Stimulated activated CD8-positive, alpha-beta memory T cell treated with anti-CD3 and anti-CD28 coated beads, Interleukin-2, amount 100 ng/mL, for 1 hour (primary cell): Measurements from ENCODE around the gene GBE1.
"Not testable (repeated sequence)": the region's sequence is repeated elsewhere in the genome, so short reads cannot be mapped to it uniquely, and the experiment has no call there.

Experiments
- DNase-seq, 2 donors: peaks; one replicate each; pipeline ENCODE4 v3.0.0-alpha.2; 2020; ENCODE audit warnings: low read depth in 2 of 2

GBE1 gene

DNA sequence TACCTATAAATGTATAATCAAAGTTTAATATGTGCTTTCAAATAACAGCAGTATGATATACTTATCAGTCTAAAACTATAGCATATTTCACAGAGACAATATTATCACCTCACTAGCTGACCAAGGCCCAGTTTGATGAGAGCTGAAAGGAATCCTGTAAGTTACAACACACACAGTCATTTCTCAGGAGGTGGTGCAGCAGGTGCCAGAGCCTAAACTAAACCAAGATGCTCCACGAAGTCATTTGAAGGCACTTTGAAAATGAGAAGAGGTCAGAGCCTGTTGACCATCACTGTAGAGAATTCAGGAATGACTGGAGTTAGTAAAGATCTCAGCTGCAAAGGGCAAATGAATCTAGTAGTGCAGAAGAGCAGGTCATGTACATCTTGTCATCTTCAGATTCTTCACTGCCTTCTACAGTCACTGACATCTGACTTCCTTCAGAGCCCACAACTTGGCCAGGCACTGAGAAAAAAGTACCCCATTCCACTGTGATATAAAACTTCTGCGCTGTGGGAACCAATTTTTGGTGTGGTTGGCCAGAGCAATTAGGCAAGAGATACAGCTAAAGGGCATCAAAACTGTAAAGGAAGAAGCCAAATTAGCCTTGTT is 7.9 kb downstream of the GBE1 start:
- DNase-seq, result no peak

DNA sequence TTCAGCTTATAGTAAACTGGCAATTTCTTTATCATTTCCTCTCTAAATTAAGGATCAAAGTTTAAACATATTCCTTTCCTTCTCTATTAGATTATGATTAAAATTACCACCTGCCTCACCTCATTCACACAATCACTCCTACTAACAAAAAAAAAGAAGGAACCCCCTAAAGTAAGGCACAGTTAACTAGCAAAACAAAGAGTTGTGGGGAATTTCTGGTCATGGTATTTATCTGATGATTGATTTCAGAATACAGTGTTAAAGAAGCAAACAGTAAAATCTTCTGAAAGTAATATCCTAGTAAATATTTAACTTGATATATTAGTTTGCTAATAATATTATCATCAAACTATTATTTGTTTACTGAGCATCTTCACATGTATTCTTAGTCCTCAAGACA is 8.8 kb downstream of the GBE1 start:
- no peak for DNase-seq

DNA sequence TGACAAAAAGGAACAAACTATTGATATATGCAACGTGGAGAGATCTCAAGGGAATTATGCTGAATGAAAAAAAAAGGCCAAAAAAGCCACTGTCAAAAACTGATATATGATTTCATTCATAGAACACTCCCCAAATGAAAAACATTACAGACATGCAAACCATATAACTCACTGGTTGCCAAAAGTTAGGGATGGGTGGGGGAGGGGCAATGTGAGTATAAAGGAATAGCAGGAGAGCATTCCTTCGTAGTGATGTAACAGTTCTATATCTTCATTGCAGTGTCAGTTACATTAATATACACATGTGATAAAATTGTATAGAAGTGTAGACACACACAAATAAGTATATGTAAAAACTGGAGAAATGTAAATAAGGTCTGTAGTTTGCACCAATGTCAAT is 12.2 kb downstream of the GBE1 start:
- DNase-seq, result no peak

DNA sequence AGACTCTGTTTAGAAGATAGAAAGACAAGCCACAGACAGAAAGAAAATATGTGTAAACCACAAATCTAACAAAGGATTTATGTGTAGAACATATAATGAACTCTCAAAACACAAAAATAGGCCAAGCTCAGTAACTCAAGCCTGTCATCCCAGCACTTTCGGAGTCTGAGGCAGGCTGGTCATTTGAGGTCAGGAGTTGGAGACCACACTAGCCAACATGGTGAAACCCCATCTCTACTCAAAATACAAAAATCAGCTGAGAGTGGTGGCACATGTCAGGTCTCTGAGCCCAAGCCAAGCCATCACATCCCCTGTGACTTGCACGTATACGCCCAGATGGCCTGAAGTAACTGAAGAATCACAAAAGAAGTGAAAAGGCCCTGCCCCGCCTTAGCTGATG is 14.2 kb downstream of the GBE1 start:
- DNase-seq, result not testable (repeated sequence)

DNA sequence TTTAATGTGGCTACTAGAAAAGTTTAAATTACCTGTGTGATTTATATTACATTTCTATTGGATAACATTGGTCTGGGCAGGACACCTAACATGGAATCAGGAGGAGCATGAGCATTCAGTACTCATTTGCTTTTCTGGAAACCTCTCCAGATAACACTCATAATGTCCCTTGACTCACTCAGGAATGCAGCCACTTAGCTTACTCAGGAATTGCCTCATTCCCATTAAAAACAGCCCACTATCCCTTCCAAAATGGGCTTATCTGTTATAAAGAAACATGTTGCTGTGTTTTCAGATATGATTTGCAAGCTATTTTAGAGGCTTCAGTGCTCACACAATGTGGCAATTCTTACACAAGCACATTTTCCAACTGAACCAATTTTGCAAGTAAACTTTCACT is 17.1 kb downstream of the GBE1 start:
- DNase-seq, result no peak

DNA sequence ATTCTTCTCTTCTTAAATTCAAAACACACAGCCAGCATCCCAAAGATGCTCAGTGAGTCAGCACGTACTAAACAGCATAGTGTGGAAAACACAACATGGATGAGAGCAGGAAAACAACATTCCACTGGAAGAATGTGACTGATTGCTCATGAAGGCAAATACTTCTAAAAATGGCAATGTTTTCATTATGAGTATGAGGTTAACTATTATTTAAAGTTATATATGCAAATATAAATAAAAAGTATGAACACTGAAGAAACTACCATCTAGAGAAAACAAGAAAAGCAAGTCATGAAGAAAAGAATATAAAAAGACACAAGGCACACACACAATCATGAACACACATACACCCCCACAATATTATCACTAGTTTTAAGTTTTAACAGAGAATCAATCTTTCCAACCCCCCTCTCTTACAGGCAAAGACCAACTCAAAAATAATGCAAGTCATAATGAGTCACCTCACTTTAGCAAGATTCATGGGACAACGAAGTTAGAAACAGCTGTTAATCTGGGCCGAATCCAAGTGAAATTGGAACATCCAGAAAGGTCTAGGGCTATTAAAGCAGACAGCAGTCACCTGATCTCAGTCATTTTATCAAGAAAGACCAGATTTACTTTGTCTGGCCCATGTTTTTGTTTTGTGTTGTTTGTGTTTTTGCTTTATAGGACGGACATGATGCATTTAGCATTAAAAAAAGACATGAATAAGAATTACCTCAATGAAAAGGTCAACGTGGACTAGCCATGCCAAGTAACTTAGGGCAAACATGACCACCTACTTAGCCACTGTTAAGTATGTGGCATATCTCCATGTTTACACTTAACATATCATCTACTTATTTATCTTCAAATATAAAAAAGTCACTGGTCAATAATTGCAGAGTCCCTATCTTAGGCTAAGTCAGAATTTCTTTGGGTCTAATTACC is 18.1 kb downstream of the GBE1 start:
- no peak for DNase-seq

DNA sequence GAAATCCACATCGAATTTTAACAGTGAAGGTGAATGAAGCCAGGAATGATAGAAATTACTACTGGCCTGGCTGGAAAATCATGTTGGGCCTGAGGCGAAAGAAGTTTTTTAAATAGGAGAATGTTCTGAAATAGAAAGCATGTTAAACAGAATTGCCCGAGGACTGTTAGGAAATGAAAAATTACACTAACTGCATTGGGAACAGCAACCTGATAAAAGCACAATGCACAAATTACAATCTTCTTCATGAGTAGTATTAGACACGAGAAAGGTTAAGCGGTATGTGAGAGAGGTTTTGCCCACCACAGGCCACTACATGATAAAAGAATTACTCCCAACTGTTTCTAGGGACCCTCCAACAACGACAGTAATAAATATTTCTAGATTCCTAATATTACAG is 18.9 kb downstream of the GBE1 start:
- no peak for DNase-seq

DNA sequence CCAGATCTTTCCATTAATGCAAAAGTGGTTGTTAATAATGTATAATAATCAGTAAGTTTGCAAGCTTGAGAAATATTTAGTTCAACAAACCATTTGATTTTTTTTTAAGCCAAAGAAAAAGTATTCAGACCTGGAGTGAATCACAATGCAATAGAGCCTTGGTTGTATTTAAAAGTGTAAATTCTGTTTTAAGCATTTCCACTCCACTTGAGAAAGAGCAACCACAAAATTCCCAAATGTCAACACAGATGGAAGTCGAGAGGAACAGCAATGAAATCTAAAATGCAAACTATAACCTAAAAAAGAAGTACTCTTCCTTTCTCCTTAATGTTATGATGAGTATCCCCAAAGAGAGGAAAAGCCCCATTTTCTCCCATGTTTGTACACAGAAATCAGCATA is 20.2 kb downstream of the GBE1 start:
- DNase-seq, result no peak

DNA sequence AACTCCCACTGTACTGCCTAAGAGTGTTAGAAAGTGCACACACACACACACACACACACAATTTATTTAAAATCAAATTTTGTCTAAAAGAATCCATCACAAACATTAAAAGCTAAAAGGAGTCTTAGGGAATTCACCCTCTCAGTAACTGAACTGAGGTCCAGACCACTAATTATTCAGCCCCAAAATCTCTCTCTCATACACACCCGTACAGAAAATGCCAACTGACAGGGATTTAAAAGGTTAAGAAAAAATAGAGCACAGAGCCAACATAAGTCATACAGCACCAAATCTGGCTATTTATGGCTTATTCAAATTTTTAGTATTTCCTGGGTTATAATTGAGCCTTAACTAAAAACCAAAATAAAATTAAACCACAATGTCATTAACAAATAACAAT is 20.7 kb downstream of the GBE1 start:
- no peak for DNase-seq

DNA sequence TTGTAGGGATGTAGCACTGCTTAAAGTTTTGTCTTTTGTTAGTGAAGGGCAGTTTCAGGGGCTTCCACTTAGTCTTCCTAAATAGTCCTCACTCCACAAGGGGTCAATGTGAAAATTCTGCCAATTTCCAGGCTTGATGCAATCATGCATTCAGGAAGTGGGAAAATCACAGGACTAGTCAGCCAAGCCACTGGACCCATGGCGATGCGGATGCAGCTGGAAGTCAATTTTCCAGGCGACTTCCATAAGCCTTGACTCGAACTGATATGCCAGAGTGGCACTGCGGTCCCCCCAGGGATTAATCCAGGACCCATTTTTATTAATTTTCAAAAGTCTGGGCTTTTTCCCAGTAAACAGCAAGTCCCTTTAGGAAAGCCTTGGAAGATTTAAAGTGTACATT is 26.1 kb downstream of the GBE1 start:
- no peak for DNase-seq

DNA sequence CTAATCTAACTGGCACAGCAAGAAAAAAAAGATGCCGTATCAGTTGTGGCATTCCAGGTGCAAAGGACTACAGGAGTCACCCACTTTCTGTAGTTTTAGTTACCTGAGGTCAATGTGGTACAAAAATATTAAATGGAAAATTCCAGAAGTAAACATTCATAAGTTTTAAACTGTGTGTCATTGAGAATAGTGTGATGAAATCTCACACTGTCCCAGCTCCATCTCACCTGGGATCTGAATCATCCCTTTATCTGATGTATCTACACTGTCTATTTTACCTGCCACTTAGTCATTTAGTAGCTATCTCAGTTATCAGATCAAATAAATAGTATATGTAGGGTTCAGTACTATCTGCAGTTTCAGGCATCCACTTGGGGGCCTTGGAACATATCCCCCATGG is 26.7 kb downstream of the GBE1 start:
- no peak for DNase-seq

DNA sequence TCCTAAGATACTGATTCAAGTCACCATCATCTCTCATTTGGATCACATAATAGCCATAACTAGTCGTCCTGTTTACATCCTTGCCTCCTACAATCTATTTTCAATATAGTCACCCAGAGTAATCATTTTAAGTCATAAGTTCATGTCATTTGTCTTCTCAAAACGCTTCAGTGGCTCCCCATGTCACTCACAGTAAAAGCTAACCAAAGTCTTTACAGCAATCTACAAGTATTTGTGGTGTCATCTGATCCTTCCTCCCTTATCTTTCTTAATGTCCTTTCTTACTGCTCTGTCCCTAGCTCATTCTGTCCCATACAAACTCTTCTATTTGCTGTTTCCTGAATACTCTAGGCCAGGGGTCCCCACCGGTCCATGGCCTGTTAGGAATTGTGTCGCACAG is 28.8 kb downstream of the GBE1 start:
- DNase-seq, result no peak

DNA sequence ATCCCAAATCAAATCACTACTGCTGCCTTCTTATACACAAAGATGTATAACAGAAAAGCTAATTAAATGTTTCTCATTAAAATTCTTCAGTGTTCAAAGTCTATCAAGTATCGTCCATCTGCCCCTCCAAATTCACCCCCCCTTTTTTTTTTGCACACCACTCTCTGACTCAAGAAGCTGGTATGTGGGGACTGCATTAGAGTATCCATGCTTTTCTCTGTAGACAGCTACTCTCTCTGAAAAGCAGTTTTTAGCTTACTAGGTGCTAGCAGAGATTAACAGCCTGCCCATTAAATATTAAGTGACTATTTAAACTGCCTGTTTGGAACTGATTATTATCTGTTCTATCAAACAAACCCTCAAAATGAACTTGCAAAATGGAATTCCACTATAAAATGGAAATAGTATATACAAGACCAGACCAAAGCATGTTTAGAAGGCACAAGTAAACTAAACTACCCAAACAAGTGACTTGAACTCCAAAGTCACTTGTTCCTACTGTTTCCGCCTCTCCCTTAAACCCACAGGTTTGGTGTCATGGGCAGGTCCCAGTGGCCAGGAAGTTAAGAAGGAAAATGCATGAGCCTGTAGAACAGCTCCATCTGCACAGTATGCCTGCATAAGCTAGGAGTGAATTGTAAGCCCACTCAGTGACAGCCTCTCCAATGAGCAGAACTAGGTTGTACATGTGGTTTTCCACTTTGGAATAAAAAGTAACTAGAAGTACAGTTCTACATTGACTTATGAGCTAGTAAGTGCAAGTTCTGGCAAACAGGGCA is 32.5 kb downstream of the GBE1 start:
- DNase-seq, result no peak

DNA sequence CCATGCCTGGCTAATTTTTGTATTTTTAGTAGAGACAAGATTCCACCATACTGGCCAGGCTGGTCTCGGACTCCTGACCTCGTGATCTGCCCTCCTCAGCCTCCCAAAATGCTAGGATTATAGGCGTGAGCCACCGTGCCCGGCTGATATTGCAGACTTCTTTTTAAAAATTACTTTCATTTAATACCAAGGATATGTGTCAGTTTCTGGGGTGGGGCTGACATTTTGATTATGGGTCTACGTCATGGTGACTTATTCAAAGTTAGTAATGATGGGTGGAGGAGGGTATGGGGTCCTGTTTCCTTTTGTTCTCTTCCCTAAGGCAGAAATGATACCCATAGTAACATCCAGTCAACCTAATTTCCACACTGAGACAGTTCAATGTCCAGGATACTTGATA is 34.7 kb downstream of the GBE1 start:
- no peak for DNase-seq

DNA sequence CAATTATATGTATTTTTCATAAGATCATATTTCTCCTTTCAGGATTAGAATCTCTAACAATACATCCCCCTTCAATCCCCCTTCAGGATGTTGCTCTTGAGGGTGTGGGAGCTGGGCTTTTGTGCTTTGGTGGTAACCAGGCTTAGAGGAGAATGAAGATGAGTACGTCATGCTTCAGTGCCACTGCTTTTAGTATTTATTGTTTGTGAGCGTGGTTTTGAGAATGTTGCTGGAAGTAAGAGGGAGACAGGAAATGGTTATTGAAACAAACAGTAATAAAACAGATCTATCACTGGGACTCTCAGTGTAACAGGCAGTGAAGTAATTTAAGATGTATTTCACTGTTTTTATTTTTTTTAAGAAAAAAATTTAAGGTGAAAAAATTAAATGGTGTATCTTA is 35.3 kb downstream of the GBE1 start:
- DNase-seq, result no peak

DNA sequence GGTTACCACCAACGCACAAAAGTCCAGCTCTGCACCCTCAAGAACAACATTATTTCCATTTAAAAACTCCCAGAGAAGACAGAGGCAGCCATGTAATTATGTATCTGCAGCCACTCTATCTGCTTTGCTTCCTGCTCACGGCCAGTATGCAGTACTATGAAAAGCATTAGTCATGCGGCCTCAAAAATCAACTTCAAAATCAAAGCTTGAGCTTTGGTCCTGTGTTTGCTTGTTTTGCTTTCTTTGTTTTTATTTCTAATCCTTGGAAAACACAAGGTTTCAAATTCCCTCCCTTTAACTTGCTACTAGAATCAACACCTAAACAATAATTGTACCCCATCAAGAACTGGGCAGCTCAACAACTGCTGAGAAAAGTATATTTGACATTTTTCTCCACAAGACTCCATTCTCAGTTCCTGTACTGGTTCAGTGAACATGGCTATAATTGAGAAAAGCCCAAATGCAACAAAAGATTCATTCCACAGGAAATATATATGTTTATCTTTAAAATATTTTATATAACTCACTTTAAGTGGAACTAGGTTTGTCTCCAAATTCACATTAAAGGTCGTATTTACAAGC is 37.6 kb downstream of the GBE1 start:
- DNase-seq, result no peak

DNA sequence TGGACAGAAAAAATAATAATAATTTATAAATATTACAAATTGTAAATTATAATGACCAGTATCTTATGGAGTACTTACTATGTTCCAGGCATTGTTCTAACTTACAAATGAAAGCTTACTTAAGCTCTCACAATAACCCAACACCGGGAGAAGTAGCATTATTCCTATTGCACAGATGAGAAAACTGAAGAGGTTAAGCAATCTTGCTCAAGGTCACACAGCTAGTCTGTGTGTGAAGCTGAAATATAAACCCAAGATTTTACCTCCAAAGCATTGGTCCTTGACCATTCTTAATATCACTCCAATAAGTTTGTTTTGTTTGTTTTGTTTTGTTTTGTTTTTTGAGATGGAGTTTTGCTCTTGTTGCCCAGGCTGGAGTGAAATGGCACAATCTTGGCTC is 43.1 kb downstream of the GBE1 start:
- DNase-seq, result no peak

DNA sequence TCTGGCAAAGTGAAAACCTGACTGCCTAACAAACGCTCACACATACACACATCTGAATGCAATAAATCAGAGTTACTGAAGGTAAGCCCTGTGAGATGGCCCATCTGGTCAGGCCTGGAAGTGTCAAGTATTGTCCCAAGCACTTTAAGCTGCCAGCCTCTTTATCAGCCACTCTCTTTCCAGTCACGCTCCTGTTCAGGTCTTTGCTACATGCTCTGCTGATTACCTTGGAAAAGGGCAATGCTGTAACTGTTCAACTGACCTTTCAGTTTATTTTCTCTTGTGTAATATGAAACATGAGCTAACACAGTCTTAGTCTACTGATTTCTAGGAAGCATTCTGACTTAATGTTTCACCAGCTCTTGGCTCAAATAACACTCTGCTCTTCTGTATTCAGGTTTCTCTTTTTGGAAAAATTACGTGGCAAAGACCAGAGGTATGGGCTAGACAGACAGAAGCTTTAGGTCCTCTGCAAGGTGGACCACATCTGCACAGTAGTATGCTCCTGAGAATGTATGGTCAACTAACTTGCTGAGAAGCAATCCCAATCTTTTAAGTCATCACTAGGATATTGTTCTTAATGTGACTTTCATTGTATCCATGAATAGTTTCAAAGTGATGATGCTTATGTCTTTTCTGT is 44.5 kb downstream of the GBE1 start:
- no peak for DNase-seq

DNA sequence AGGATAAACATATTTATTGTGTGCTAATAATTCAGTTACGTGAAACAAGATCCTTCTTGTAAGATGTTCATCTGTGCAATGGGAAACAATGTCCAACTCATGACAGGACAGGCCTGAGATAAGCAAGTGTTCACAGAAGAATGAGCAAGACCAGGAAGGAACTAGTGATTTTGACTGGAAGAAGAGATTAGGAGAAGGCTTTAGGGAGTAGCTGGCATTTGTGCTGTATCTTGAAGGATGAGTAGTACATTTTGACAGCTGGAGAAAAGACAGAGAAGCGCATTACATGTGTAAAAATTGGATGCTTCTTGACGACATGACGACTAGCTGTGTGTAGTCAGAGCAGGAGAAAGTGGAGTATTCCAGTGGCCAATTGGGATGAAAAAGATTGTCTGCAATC is 48.4 kb downstream of the GBE1 start:
- no peak for DNase-seq

DNA sequence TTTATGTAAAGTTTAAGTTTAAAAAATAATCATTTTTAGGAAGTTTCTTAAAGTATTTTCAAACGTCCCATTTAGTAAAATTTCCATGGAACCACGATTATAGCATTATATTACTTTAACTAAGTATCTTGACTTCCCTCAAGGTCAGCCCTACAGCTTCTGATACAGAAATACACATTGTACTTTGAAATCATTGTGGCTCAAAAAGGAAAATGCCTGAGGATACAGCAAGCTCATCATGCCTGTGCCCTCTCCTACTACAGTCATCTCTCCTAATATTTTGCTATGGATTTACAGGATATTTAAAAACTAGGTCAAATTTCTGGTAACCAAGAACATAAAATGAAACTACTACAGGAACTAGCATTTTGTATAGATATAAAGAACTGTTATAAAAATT is 51.8 kb downstream of the GBE1 start:
- no peak for DNase-seq

DNA sequence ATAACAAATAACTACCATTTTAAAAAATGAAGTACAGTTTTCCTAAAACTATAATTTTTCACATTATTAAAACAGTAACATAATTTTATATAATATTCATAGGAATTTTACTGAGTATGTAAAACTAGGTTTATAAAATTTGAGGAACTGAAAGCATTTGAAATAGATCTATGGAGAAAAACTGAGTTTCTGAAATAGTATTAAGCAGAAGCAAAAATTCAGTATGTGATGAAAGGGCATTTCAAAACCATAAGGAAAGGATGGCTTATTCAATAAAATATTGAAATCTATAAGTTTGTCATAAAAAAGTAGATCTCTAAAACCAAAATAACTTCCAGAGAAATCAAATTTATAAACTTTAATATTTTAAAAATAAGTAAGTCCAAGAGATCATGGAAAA is 53.4 kb downstream of the GBE1 start:
- DNase-seq, result no peak

DNA sequence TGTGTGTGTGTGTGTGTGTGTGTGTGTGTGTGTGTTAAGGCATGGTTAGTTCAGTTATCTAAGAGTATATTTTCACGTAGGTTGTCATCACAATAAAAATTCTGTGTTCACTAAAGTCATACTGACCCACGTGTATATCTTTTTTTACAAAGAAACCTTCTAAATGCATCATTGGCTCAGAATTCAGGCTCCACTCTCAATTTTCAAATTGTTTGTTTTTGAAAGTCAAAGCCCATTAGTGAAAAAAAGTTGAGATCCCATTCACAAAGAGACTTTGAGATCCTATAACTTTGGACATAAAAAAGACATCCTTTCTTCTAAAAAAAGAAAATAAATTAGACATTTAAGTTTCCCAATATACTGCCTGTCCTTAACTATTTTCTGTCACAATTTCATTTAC is 59.3 kb downstream of the GBE1 start:
- DNase-seq, result no peak
